SK-N-SH (cell line): Measurements from ENCODE around the gene TRDMT1. TPM values are rescaled to one million over a fixed set of nuclear protein-coding genes. Genes with fewer than 3 reads are reported as not detected.

Experiments
- CTCF ChIA-PET: fragments of 300-600, 350-600 bp; formaldehyde crosslinking; extraction: SDS; loops from one replicate; lab custom pipeline; 2021; lab: Yijun Ruan, JAX
- POLR2A ChIA-PET: fragments of 350-600 bp; sonication (Branson Sonifier 250); formaldehyde crosslinking; extraction: SDS; loops from one replicate; lab custom pipeline; 2020; ENCODE audit warnings: antibody characterized with exemption, inconsistent platforms; lab: Yijun Ruan, JAX
- DNase-seq: peaks from one replicate; pipeline ENCODE4 v3.0.0; 2012
- H2AFZ ChIP-seq: fragments of 200-600 bp; sonication (generic); 2 replicates; pipeline ENCODE4 v1.8.1; 2016; ENCODE audit warnings: antibody characterized with exemption, mild to moderate bottlenecking, low read depth
- H3F3A ChIP-seq: fragments of 200-600 bp; sonication (generic); replicated peaks from 2 replicates; pipeline ENCODE3; 2016; ENCODE audit warnings: antibody characterized with exemption, mild to moderate bottlenecking; ENCODE audit not compliant: insufficient read depth
- H3K27ac ChIP-seq, 2 experiments: fragments of 200-500 bp in 1 of 2; fragments of 200-600 bp in 1 of 2; sonication (Bioruptor generic) in 1 of 2; sonication (generic), shearing (Covaris generic) in 1 of 2; 2 replicates each; pipeline versions ENCODE4 v1.5.1 to v1.6.1; 2014 to 2016; ENCODE audit warnings: low read depth in 2 of 2, inconsistent platforms in 1 of 2, low read length in 1 of 2, mild to moderate bottlenecking in 1 of 2, mixed read lengths in 1 of 2
- H3K27me3 ChIP-seq: fragments of 200-600 bp; sonication (generic), shearing (Covaris generic); 2 replicates; pipeline ENCODE4 v1.6.1; 2016; ENCODE audit warnings: mixed run types; ENCODE audit not compliant: insufficient read depth
- H3K36me3 ChIP-seq, 2 experiments: fragments of 200-500 bp in 1 of 2; fragments of 200-600 bp in 1 of 2; sonication (Bioruptor generic) in 1 of 2; sonication (generic) in 1 of 2; replicated peaks in 1 of 2; 2 replicates each; pipeline versions ENCODE3 to v1.5.1; 2014 to 2016; ENCODE audit warnings: low read length in 1 of 2, mild to moderate bottlenecking in 1 of 2; ENCODE audit not compliant: insufficient read depth in 2 of 2, control insufficient read depth in 1 of 2
- H3K4me1 ChIP-seq, 2 experiments: fragments of 200-500 bp in 1 of 2; fragments of 200-600 bp in 1 of 2; sonication (Bioruptor generic) in 1 of 2; sonication (generic), shearing (Covaris generic) in 1 of 2; 2 replicates each; pipeline versions ENCODE4 v1.5.1 to v1.6.1; 2014 to 2016; ENCODE audit warnings: low read depth in 1 of 2, low read length in 1 of 2, mixed run types in 1 of 2; ENCODE audit not compliant: insufficient read depth in 2 of 2, control insufficient read depth in 1 of 2
- H3K4me2 ChIP-seq: fragments of 200-600 bp; sonication (generic), shearing (Covaris generic); 2 replicates; pipeline ENCODE4 v1.6.1; 2017; ENCODE audit warnings: mixed run types
- H3K4me3 ChIP-seq, 2 experiments: fragments of 200-500 bp in 1 of 2; fragments of 200-600 bp in 1 of 2; sonication (Bioruptor generic) in 1 of 2; sonication (generic), shearing (Covaris generic) in 1 of 2; 2 replicates each; pipeline versions ENCODE4 v1.5.1 to v1.8.1; 2014 to 2016; ENCODE audit warnings: low read depth in 2 of 2, inconsistent platforms in 1 of 2, low read length in 1 of 2, mild to moderate bottlenecking in 1 of 2, mixed read lengths in 1 of 2, moderate library complexity in 1 of 2
- H3K79me2 ChIP-seq: fragments of 200-600 bp; sonication (generic); 2 replicates; pipeline ENCODE4 v1.8.1; 2017; ENCODE audit warnings: mild to moderate bottlenecking; ENCODE audit not compliant: insufficient read depth
- H3K9ac ChIP-seq: fragments of 200-600 bp; sonication (generic); 2 replicates; pipeline ENCODE4 v1.6.1; 2017; ENCODE audit warnings: mixed run types
- H3K9me2 ChIP-seq: fragments of 200-600 bp; sonication (generic); 2 replicates; pipeline ENCODE4 v1.6.1; 2017; ENCODE audit warnings: mixed run types
- H3K9me3 ChIP-seq: fragments of 200-600 bp; sonication (generic); 2 replicates; pipeline ENCODE4 v1.6.1; 2017; ENCODE audit warnings: mixed run types, mild to moderate bottlenecking, moderate library complexity
- H4K20me1 ChIP-seq: fragments of 200-600 bp; sonication (generic); 2 replicates; pipeline ENCODE4 v1.6.1; 2017; ENCODE audit warnings: mild to moderate bottlenecking, mixed run types; ENCODE audit not compliant: insufficient read depth
- ELF1 ChIP-seq: IDR thresholded peaks from 2 replicates; pipeline ENCODE4 v1.4.0; 2012
- FOSL2 ChIP-seq: IDR thresholded peaks from 2 replicates; pipeline ENCODE4 v1.4.0; 2012; ENCODE audit warnings: low read depth, mild to moderate bottlenecking, moderate library complexity, borderline replicate concordance
- MEF2A ChIP-seq: IDR thresholded peaks from 2 replicates; pipeline ENCODE4 v1.4.0; 2012; ENCODE audit warnings: low read depth, borderline replicate concordance
- MXI1 ChIP-seq: IDR thresholded peaks from 2 replicates; pipeline ENCODE4 v1.6.1; 2012; ENCODE audit warnings: mild to moderate bottlenecking, low read depth, low read length, improper control_type of control experiment
- NRF1 ChIP-seq: IDR thresholded peaks from 2 replicates; pipeline ENCODE4 v1.6.1; 2012; ENCODE audit warnings: low read depth, mild to moderate bottlenecking, low read length
- RXRA ChIP-seq: IDR thresholded peaks from 2 replicates; pipeline ENCODE4 v1.4.0; 2012; ENCODE audit warnings: low read depth, mild to moderate bottlenecking, borderline replicate concordance
- SIN3A ChIP-seq: IDR thresholded peaks from 2 replicates; pipeline ENCODE4 v1.6.1; 2012; ENCODE audit warnings: low read depth, mild to moderate bottlenecking, low read length, moderate library complexity, borderline replicate concordance
- TCF12 ChIP-seq: IDR thresholded peaks from 2 replicates; pipeline ENCODE4 v1.4.0; 2012
- TEAD4 ChIP-seq: IDR thresholded peaks from 2 replicates; pipeline ENCODE4 v1.4.0; 2012; ENCODE audit warnings: mild to moderate bottlenecking, borderline replicate concordance; ENCODE audit not compliant: insufficient read depth
- WGBS: methylation state at CpG from one replicate; pipeline ENCODE4 v1.1.6; 2017; ENCODE audit warnings: low lambda C conversion rate; 5-methylcytosine and 5-hydroxymethylcytosine counted together
- polyA plus RNA-seq, 3 experiments: library from polyadenylated mRNA; depleted of rRNA; stranded (reverse); fragments of >200 nt; gene quantifications; 2 replicates each; pipeline ENCODE4 v1.2.3, GENCODE V29; 2012
- TF ChIP-seq, protein P1 (sequence below): IDR thresholded peaks from 2 replicates; pipeline ENCODE4 v1.6.1; 2012; ENCODE audit warnings: mild to moderate bottlenecking, low read depth, low read length, moderate library complexity

TRDMT1 gene
- polyA plus RNA-seq, 1 of the 3 experiments (the other 2 are of a cell fraction) = 3.1 TPM

DNA sequence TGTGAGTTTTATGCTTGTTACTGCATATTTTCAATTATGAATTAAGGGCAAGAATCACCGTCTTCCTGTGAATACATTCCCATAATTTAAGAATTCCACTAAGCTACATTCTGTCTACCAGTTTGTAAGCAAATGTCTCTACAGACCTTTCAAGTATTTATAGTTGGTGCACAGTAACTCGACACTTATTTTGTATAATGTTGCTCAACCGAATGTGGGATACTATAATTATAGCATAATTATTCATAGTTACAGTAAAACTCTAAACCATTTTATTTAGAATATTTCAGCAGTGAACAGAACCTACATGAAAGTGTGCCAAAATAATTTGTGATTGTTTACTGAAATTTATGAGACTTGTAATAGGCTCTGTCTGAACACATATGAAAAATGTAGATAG, 54.6 kb downstream of the TRDMT1 start:
- 90% methylated on average over 3 of the region's 3 CpGs for WGBS
- no peak for DNase-seq
- no peak for TF ChIP-seq SIN3A
- no peak for TF ChIP-seq ELF1
- TF ChIP-seq, protein P1, sequence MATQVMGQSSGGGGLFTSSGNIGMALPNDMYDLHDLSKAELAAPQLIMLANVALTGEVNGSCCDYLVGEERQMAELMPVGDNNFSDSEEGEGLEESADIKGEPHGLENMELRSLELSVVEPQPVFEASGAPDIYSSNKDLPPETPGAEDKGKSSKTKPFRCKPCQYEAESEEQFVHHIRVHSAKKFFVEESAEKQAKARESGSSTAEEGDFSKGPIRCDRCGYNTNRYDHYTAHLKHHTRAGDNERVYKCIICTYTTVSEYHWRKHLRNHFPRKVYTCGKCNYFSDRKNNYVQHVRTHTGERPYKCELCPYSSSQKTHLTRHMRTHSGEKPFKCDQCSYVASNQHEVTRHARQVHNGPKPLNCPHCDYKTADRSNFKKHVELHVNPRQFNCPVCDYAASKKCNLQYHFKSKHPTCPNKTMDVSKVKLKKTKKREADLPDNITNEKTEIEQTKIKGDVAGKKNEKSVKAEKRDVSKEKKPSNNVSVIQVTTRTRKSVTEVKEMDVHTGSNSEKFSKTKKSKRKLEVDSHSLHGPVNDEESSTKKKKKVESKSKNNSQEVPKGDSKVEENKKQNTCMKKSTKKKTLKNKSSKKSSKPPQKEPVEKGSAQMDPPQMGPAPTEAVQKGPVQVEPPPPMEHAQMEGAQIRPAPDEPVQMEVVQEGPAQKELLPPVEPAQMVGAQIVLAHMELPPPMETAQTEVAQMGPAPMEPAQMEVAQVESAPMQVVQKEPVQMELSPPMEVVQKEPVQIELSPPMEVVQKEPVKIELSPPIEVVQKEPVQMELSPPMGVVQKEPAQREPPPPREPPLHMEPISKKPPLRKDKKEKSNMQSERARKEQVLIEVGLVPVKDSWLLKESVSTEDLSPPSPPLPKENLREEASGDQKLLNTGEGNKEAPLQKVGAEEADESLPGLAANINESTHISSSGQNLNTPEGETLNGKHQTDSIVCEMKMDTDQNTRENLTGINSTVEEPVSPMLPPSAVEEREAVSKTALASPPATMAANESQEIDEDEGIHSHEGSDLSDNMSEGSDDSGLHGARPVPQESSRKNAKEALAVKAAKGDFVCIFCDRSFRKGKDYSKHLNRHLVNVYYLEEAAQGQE = no peak
- no peak for TF ChIP-seq MXI1
- TF ChIP-seq TEAD4 = no peak
- no peak for TF ChIP-seq MEF2A
- no peak overlapping the region for H3K4me3 ChIP-seq
- ChIA-PET CTCF (no interaction called here), POLR2A (no interaction called here)
- no peak overlapping the region for H3K27ac ChIP-seq
- H3K27me3 ChIP-seq = no peaks in the 10 kb centered on the region
- H4K20me1 ChIP-seq = no peaks in the 10 kb centered on the region
- H3K79me2 ChIP-seq = no peaks in the 10 kb centered on the region
- peaks cover 12% of the 10 kb centered on the region for H3F3A ChIP-seq
- peaks cover 0 to 3% of the 10 kb centered on the region in 2 experiments; a peak in 1 of 4 replicates for H3K4me1 ChIP-seq
- no peaks in the 10 kb centered on the region for H3K9me2 ChIP-seq
- no peaks in the 10 kb centered on the region for H3K36me3 ChIP-seq
- no peaks in the 10 kb centered on the region for H3K9me3 ChIP-seq
- H2AFZ ChIP-seq = no peak overlapping the region
- H3K9ac ChIP-seq = no peak overlapping the region
- no peak overlapping the region for H3K4me2 ChIP-seq

DNA sequence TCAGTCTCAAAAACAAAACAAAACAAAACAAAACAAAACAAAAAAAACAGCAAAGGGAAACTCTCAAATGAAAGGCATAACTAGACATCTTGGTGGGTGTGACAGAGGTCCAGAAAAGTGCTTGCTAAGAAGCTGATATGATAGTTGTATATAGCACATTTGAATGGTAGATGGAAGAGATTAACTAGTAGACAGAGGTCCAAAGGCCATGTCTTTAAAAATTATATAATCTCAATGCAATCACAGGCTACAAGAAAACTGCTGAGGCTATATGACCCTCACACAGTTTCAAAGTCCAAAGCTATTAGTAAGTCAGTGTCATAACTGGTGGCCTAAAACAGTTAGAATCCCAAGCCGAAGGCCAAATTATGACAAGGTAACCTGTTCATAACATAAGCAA, 56.2 kb downstream of the TRDMT1 start:
- no peaks in the 10 kb centered on the region for H3K9me3 ChIP-seq
- H3K79me2 ChIP-seq = no peaks in the 10 kb centered on the region
- no peak for TF ChIP-seq RXRA
- no peaks in the 10 kb centered on the region for H3K36me3 ChIP-seq
- DNase-seq = no peak
- H3K4me3 ChIP-seq = no peak overlapping the region
- no peak overlapping the region for H3K27ac ChIP-seq
- peaks cover 0 to 3% of the 10 kb centered on the region in 2 experiments; a peak in 2 of 4 replicates for H3K4me1 ChIP-seq
- H2AFZ ChIP-seq = no peak overlapping the region
- ChIA-PET POLR2A (no interaction called here), CTCF (interaction anchor here (0.6 kb wide), 1 partner anchor 317 kb away, joined by 4 read pairs; no protein-coding TSS in a partner anchor)
- peaks cover 12% of the 10 kb centered on the region for H3F3A ChIP-seq
- no peaks in the 10 kb centered on the region for H4K20me1 ChIP-seq
- H3K9ac ChIP-seq = no peak overlapping the region
- 100% methylated on average over 1 of the region's 1 CpG for WGBS
- no peak overlapping the region for H3K4me2 ChIP-seq
- H3K9me2 ChIP-seq = no peaks in the 10 kb centered on the region
- no peaks in the 10 kb centered on the region for H3K27me3 ChIP-seq

DNA sequence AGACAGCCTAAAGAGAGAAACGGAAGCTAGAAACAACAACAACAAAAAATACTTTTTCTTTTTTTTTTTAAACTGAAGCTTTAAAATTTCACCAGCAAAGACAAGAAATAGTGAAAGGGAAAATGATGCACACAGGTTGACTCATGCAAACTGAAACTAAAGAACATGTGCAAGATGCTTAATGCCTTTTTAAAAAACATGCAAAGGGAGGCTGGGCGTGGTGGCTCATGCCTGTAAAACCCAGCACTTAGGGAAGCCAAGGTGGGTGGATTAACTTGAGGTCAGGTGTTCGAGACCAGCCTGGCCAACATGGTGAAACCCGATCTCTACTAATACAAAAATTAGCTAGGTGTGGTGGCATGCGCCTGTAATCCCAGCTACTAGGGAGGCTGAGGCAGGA, 56.7 kb downstream of the TRDMT1 start:
- Histone ChIP-seq H3K4me1 (peaks cover 0 to 3% of the 10 kb centered on the region in 2 experiments; a peak in 2 of 4 replicates), H3K4me2 (no peak overlapping the region), H3K9me2 (no peaks in the 10 kb centered on the region), H3K4me3 (no peak overlapping the region), H3K27ac (no peak overlapping the region), H3K9me3 (no peaks in the 10 kb centered on the region), H2AFZ (no peak overlapping the region), H3F3A (peaks cover 12% of the 10 kb centered on the region), H3K79me2 (no peaks in the 10 kb centered on the region), H3K9ac (no peak overlapping the region), H3K36me3 (no peaks in the 10 kb centered on the region), H4K20me1 (no peaks in the 10 kb centered on the region), H3K27me3 (no peaks in the 10 kb centered on the region)
- POLR2A ChIA-PET = interaction anchor here (0.8 kb wide), 1 partner anchor 12 kb away, joined by 4 read pairs; no protein-coding TSS in a partner anchor
- 87% methylated on average over 5 of the region's 5 CpGs for WGBS
- DNase-seq = no peak
- CTCF ChIA-PET = no interaction called here
- TF ChIP-seq FOSL2 = no peak
- TF ChIP-seq NRF1 = no peak
- TF ChIP-seq TCF12 = no peak
- TF ChIP-seq RXRA = no peak
